ENCODE measurements around the gene FEM1C.

Gene FEM1C

GRCh38 chr5:115573133-115573532 lies 28.6 kb upstream of the FEM1C start:
- TF ChIP-seq, protein P1, sequence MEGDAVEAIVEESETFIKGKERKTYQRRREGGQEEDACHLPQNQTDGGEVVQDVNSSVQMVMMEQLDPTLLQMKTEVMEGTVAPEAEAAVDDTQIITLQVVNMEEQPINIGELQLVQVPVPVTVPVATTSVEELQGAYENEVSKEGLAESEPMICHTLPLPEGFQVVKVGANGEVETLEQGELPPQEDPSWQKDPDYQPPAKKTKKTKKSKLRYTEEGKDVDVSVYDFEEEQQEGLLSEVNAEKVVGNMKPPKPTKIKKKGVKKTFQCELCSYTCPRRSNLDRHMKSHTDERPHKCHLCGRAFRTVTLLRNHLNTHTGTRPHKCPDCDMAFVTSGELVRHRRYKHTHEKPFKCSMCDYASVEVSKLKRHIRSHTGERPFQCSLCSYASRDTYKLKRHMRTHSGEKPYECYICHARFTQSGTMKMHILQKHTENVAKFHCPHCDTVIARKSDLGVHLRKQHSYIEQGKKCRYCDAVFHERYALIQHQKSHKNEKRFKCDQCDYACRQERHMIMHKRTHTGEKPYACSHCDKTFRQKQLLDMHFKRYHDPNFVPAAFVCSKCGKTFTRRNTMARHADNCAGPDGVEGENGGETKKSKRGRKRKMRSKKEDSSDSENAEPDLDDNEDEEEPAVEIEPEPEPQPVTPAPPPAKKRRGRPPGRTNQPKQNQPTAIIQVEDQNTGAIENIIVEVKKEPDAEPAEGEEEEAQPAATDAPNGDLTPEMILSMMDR (IDR thresholded peaks at IDR 0.05), result no peak

DNA sequence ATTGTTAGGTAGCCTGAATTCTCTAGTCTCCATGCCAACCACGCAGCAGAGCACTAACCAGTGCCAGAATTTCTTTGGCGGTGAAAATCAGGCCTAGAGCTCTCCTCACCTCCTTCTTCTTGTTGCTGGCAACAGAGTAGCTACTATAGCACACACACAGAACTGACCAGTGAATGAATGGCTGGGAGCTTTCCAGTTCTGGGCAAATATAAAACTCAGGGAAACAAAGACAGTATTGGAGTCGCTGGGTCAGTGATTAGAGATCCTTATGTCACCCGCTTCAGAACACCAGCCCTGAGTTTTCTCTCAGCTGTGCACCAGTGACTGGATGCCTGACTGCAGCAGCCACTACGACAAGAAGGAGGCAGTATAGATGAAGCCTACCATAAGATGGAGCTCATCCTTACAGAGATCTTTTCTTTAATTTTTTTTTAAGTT lies 26.9 kb upstream of the FEM1C start:
- TF ChIP-seq, protein P1 (IDR thresholded peaks at IDR 0.05), result no peak

DNA sequence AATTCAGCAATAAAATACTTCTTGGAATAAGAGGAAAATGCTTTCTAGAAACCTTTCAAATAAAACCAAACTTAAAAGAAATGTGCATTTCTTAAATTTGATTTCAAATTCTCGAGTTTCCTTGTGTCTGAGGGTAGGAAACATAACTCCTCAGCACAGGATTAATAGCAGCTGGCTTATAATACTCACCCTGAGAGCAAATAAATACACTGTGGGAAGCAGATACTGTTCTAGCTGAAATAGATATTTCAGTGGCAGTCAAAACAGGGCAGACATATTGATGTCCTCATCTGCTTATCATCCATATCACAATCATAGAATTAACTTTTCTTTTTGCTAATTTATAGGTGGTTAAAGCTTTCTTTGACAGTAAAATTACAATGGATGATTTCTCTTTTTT lies 24.1 kb upstream of the FEM1C start:
- TF ChIP-seq, protein P1 (IDR thresholded peaks at IDR 0.05), result no peak

- TF ChIP-seq, protein P1 (IDR thresholded peaks at IDR 0.05), result no peak
These were observed 20.7 kb upstream of the FEM1C start for GRCh38 chr5:115565233-115565632.

DNA sequence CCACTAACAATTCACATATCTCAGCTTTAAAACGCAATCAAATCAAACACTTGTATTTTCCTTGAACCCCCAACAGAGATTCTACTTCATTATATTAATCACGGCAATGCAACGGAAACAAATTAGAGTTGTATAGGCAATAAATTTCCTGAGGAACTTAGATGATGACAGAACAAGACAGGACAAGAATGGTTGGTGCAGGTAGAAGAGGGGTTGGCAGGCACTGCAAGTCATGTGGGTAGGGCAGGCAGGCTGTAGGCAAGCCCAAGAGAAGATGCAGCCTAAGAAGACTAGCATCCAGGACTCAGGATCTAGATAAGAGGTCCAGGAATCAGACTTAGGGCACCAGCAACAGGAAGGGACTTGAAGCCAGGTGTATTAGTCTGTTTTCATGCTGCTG lies 16.6 kb upstream of the FEM1C start:
- TF ChIP-seq, protein P1 (IDR thresholded peaks at IDR 0.05), result no peak

DNA sequence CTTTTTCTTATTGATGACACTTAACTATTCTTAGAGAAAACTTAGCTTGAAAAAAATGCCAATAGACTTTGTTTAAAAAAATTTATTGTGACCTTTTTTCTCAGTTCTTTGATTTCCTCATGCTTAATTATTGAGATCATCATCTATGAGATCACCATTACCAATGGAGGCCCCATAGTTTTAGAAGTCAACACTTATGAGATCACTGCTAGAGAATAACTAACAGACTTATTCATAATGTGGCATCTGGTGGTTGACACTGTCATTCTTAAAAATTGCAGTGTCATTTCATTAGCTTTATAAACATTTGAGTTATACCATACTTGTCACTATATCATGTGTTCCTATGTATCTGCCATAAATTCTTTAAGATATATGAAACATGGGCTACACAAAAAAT lies 14.9 kb upstream of the FEM1C start:
- TF ChIP-seq, protein P1 (IDR thresholded peaks at IDR 0.05), result no peak

DNA sequence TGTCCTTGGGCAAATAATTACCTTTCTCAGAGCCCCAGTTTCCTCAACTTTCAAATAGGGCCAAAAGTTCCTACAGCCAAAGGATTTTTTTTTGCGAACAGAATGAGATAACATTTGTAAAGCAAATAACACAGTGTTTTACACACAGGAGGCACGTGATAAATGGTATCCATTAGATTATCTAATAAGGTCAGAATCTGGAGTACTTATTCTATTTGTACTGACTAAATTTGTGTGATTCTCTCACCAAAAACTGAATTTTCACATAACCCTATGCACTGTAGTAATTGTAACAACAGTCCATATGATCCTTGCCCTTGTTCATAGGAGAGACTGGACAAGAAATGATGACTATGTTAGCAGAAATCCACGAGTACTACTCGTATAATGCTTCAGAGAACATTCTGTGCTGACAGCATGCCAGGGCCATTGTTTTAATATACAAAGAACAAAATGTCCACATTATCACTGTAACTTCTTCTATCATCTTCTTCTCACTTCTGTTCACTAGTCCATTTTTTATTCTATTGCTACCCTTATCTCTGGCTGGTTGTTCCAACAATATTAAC lies 13.9 kb upstream of the FEM1C start:
- TF ChIP-seq, protein P1 (IDR thresholded peaks at IDR 0.05), result no peak
